ENCODE data around the gene TJP1.

Gene TJP1

GRCh38 chr15:29857221-29857789, 35.0 kb upstream of the TJP1 start:
- peaks cover 4% of the 10 kb centered on the region; the same call in 1 of the 2 replicates for H3K4me1 ChIP-seq (ENCODE audit: insufficient read depth, low read length)
- H3K27ac ChIP-seq (ENCODE audit: low read length): no peak overlapping the region
- no peak overlapping the region for H3K9ac ChIP-seq (ENCODE audit: low read depth, low read length)
- H3K9me3 ChIP-seq (ENCODE audit: insufficient read depth, low read depth, low read length): no peaks in the 10 kb centered on the region
- H3K36me3 ChIP-seq (ENCODE audit: insufficient read depth, low read depth, low read length): no peaks in the 10 kb centered on the region
- H3K27me3 ChIP-seq (ENCODE audit: insufficient read depth, low read length): no peaks in the 10 kb centered on the region
- H3K4me3 ChIP-seq (ENCODE audit: low read length): no peak overlapping the region

- H3K27me3 ChIP-seq (ENCODE audit: insufficient read depth, low read length): no peaks in the 10 kb centered on the region
- H3K4me3 ChIP-seq (ENCODE audit: low read length): no peak overlapping the region
- H3K36me3 ChIP-seq (ENCODE audit: insufficient read depth, low read depth, low read length): no peaks in the 10 kb centered on the region
- H3K9me3 ChIP-seq (ENCODE audit: insufficient read depth, low read depth, low read length): no peaks in the 10 kb centered on the region
- H3K4me1 ChIP-seq (ENCODE audit: insufficient read depth, low read length): peaks cover 8% of the 10 kb centered on the region
- no peak overlapping the region for H3K9ac ChIP-seq (ENCODE audit: low read depth, low read length)
- H3K27ac ChIP-seq (ENCODE audit: low read length): no peak overlapping the region
Observed at GRCh38 chr15:29854413-29854812, 32.1 kb upstream of the TJP1 start.

- no peak overlapping the region for H3K27ac ChIP-seq (ENCODE audit: low read length)
- no peaks in the 10 kb centered on the region for H3K36me3 ChIP-seq (ENCODE audit: insufficient read depth, low read depth, low read length)
- no peaks in the 10 kb centered on the region for H3K27me3 ChIP-seq (ENCODE audit: insufficient read depth, low read length)
- no peaks in the 10 kb centered on the region for H3K9me3 ChIP-seq (ENCODE audit: insufficient read depth, low read depth, low read length)
- no peak overlapping the region for H3K9ac ChIP-seq (ENCODE audit: low read depth, low read length)
- H3K4me1 ChIP-seq (ENCODE audit: insufficient read depth, low read length): peaks cover 8% of the 10 kb centered on the region
- no peak overlapping the region for H3K4me3 ChIP-seq (ENCODE audit: low read length)
Observed at GRCh38 chr15:29853211-29853987, 31.1 kb upstream of the TJP1 start.

- Histone ChIP-seq H3K27ac (ENCODE audit: low read length) (no peak overlapping the region), H3K4me1 (ENCODE audit: insufficient read depth, low read length) (peaks cover 5% of the 10 kb centered on the region), H3K36me3 (ENCODE audit: insufficient read depth, low read depth, low read length) (no peaks in the 10 kb centered on the region), H3K9me3 (ENCODE audit: insufficient read depth, low read depth, low read length) (peaks cover 6% of the 10 kb centered on the region; the same call in 1 of the 2 replicates), H3K27me3 (ENCODE audit: insufficient read depth, low read length) (no peaks in the 10 kb centered on the region), H3K4me3 (ENCODE audit: low read length) (no peak overlapping the region), H3K9ac (ENCODE audit: low read depth, low read length) (no peak overlapping the region)
Observed at GRCh38 chr15:29852201-29852600, 29.9 kb upstream of the TJP1 start.

GRCh38 chr15:29849716-29850115, 27.4 kb upstream of the TJP1 start:
- Histone ChIP-seq H3K36me3 (ENCODE audit: insufficient read depth, low read depth, low read length) (no peaks in the 10 kb centered on the region), H3K9me3 (ENCODE audit: insufficient read depth, low read depth, low read length) (peaks cover 6% of the 10 kb centered on the region; the same call in 1 of the 2 replicates), H3K4me1 (ENCODE audit: insufficient read depth, low read length) (peaks cover 4% of the 10 kb centered on the region), H3K9ac (ENCODE audit: low read depth, low read length) (no peak overlapping the region), H3K27me3 (ENCODE audit: insufficient read depth, low read length) (no peaks in the 10 kb centered on the region), H3K4me3 (ENCODE audit: low read length) (no peak overlapping the region), H3K27ac (ENCODE audit: low read length) (no peak overlapping the region)

- H3K4me3 ChIP-seq (ENCODE audit: low read length): no peak overlapping the region
- no peaks in the 10 kb centered on the region for H3K27me3 ChIP-seq (ENCODE audit: insufficient read depth, low read length)
- peaks cover 6% of the 10 kb centered on the region; the same call in 1 of the 2 replicates for H3K9me3 ChIP-seq (ENCODE audit: insufficient read depth, low read depth, low read length)
- H3K9ac ChIP-seq (ENCODE audit: low read depth, low read length): no peak overlapping the region
- H3K27ac ChIP-seq (ENCODE audit: low read length): no peak overlapping the region
- peaks cover 4% of the 10 kb centered on the region for H3K4me1 ChIP-seq (ENCODE audit: insufficient read depth, low read length)
- H3K36me3 ChIP-seq (ENCODE audit: insufficient read depth, low read depth, low read length): no peaks in the 10 kb centered on the region
Observed at GRCh38 chr15:29849218-29849617, 26.9 kb upstream of the TJP1 start.

GRCh38 chr15:29844290-29844903, 22.1 kb upstream of the TJP1 start:
- Histone ChIP-seq H3K27ac (ENCODE audit: low read length) (no peak overlapping the region), H3K4me1 (ENCODE audit: insufficient read depth, low read length) (no peaks in the 10 kb centered on the region), H3K4me3 (ENCODE audit: low read length) (no peak overlapping the region), H3K36me3 (ENCODE audit: insufficient read depth, low read depth, low read length) (no peaks in the 10 kb centered on the region), H3K9me3 (ENCODE audit: insufficient read depth, low read depth, low read length) (peaks cover 6% of the 10 kb centered on the region; the same call in 1 of the 2 replicates), H3K27me3 (ENCODE audit: insufficient read depth, low read length) (no peaks in the 10 kb centered on the region), H3K9ac (ENCODE audit: low read depth, low read length) (no peak overlapping the region)

- no peaks in the 10 kb centered on the region for H3K27me3 ChIP-seq (ENCODE audit: insufficient read depth, low read length)
- no peak overlapping the region for H3K4me3 ChIP-seq (ENCODE audit: low read length)
- H3K36me3 ChIP-seq (ENCODE audit: insufficient read depth, low read depth, low read length): no peaks in the 10 kb centered on the region
- no peaks in the 10 kb centered on the region for H3K4me1 ChIP-seq (ENCODE audit: insufficient read depth, low read length)
- no peak overlapping the region for H3K9ac ChIP-seq (ENCODE audit: low read depth, low read length)
- H3K9me3 ChIP-seq (ENCODE audit: insufficient read depth, low read depth, low read length): no peaks in the 10 kb centered on the region
- H3K27ac ChIP-seq (ENCODE audit: low read length): no peak overlapping the region
Observed at GRCh38 chr15:29842290-29842689, 20.0 kb upstream of the TJP1 start.

GRCh38 chr15:29840926-29841325, 18.7 kb upstream of the TJP1 start:
- Histone ChIP-seq H3K27me3 (ENCODE audit: insufficient read depth, low read length) (no peaks in the 10 kb centered on the region), H3K27ac (ENCODE audit: low read length) (no peak overlapping the region), H3K36me3 (ENCODE audit: insufficient read depth, low read depth, low read length) (no peaks in the 10 kb centered on the region), H3K9ac (ENCODE audit: low read depth, low read length) (no peak overlapping the region), H3K9me3 (ENCODE audit: insufficient read depth, low read depth, low read length) (no peaks in the 10 kb centered on the region), H3K4me1 (ENCODE audit: insufficient read depth, low read length) (no peaks in the 10 kb centered on the region), H3K4me3 (ENCODE audit: low read length) (no peak overlapping the region)

- Histone ChIP-seq H3K9me3 (ENCODE audit: insufficient read depth, low read depth, low read length) (no peaks in the 10 kb centered on the region), H3K27me3 (ENCODE audit: insufficient read depth, low read length) (no peaks in the 10 kb centered on the region), H3K9ac (ENCODE audit: low read depth, low read length) (no peak overlapping the region), H3K27ac (ENCODE audit: low read length) (no peak overlapping the region), H3K4me1 (ENCODE audit: insufficient read depth, low read length) (no peaks in the 10 kb centered on the region), H3K4me3 (ENCODE audit: low read length) (no peak overlapping the region), H3K36me3 (ENCODE audit: insufficient read depth, low read depth, low read length) (no peaks in the 10 kb centered on the region)
Observed at GRCh38 chr15:29840054-29840453, 17.8 kb upstream of the TJP1 start.

GRCh38 chr15:29838352-29839010, 16.2 kb upstream of the TJP1 start:
- Histone ChIP-seq H3K36me3 (ENCODE audit: insufficient read depth, low read depth, low read length) (no peaks in the 10 kb centered on the region), H3K9ac (ENCODE audit: low read depth, low read length) (no peak overlapping the region), H3K27ac (ENCODE audit: low read length) (no peak overlapping the region), H3K4me3 (ENCODE audit: low read length) (no peak overlapping the region), H3K9me3 (ENCODE audit: insufficient read depth, low read depth, low read length) (no peaks in the 10 kb centered on the region), H3K27me3 (ENCODE audit: insufficient read depth, low read length) (no peaks in the 10 kb centered on the region), H3K4me1 (ENCODE audit: insufficient read depth, low read length) (no peaks in the 10 kb centered on the region)
